CD4-positive, alpha-beta T cell treated with Interleukin-1 beta for 1 hour (primary cell): Measurements from ENCODE around the gene STAMBPL1.
"Not testable (repeated sequence)": the region's sequence is repeated elsewhere in the genome, so short reads cannot be mapped to it uniquely, and the experiment has no call there.

Source experiments
- DNase-seq, 2 donors: peaks; one replicate each; pipeline ENCODE4 v3.0.0-alpha.2; 2020 to 2022

Gene STAMBPL1

GRCh38 chr10:88923520-88923919 is 43.5 kb downstream of the STAMBPL1 start:
- DNase-seq = no peak

DNA sequence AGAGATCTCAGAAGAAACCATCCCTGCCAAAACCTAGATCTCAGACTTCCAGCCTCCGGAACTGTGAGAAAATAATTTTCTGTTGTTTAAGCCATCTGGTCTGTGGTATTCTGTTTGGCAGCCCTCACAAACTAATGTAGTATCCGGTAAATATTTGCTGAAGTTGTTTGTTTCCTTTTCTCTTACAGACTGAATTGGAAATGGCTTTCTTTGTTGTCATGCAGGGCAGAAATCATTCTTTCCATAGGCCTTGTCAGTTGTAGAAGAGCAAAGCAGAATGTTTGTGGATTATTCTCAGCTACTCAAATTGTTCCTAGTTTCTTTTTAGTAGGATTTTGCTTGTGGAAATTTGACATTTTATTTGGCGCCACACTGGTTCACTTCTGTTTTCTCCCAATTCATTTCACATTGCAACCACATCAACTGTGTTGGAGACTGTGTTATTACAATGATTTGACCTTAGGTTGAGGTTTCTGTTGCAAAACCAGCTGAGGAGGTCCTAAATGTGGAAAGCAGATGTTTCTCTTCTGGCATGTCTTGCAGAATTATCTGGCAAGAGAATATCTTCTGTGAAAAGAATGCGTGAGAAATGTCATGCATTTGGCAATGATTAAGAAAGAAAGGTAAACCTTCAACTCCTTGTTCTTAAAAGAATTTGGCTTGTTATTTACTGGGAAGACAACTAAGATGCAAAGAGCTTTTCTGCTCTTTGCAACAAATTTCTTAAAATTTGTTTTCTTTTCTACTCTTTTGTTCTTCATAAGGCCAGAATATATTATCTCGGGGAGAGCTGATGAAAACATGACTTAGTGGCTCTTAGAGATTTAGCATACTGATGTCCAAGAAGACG is 46.7 kb downstream of the STAMBPL1 start:
- no peak for DNase-seq

GRCh38 chr10:88927416-88927690 is 47.3 kb downstream of the STAMBPL1 start:
- DNase-seq = no peak

DNA sequence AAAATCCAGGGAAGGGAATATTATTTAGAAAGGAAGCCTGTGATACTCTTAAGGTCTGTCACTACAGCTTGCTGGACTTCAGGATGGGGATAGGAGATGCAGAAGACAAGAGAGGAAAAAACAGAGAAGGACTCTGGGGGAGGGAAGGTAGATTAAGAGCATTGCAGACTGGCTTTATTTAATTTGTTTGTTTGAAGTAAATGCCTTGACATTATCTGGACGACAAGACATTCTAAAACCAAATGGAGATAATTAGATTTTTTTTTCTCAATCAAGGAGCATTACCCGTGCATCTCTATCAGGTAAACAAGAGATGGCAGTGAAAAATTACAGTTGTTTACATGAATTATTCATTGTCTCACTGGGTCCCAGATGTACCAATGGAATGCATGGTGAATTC is 48.2 kb downstream of the STAMBPL1 start:
- DNase-seq = no peak

DNA sequence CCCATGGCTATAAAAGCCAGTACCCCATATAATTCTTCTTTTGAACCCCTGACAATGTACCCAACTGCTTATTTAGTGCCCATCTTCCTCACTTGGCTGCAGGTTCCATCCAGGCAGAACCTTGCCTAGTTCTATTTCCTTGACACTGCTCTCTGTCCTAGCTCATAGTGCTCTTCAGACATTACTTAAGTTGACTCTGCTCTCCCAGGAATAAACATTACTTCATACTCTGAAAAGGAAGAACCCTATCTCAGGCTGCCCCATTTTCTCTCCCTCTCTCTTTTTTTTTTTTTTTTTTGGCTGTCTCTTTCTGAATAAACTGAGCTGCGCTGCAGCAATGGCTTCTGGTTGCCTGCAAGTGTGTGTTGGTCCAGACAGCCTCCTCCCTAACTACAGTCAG is 51.5 kb downstream of the STAMBPL1 start:
- DNase-seq = no peak

DNA sequence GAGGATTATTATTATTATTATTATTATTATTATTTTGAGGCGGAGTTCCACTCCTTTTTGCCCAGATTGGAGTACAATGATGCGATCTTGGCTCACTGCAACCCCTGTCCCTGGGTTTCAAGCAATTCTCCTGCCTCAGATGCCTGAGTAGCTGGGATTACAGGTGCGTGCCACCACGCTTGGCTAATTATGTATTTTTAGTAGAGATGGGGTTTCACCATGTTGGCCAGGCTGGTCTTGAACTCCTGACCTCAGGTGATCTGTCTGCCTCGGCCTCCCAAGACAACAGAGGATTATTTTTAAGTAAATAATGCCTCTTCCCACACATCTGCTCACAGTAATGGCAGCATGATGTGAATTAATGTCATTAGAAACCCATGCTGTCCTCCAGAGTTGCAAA is 52.0 kb downstream of the STAMBPL1 start:
- DNase-seq = not testable (repeated sequence)

GRCh38 chr10:88932539-88933256 is 52.7 kb downstream of the STAMBPL1 start:
- DNase-seq = peak; percentile 35 to 59

- no peak for DNase-seq
Measured at GRCh38 chr10:88933564-88933963, 53.5 kb downstream of the STAMBPL1 start.

DNA sequence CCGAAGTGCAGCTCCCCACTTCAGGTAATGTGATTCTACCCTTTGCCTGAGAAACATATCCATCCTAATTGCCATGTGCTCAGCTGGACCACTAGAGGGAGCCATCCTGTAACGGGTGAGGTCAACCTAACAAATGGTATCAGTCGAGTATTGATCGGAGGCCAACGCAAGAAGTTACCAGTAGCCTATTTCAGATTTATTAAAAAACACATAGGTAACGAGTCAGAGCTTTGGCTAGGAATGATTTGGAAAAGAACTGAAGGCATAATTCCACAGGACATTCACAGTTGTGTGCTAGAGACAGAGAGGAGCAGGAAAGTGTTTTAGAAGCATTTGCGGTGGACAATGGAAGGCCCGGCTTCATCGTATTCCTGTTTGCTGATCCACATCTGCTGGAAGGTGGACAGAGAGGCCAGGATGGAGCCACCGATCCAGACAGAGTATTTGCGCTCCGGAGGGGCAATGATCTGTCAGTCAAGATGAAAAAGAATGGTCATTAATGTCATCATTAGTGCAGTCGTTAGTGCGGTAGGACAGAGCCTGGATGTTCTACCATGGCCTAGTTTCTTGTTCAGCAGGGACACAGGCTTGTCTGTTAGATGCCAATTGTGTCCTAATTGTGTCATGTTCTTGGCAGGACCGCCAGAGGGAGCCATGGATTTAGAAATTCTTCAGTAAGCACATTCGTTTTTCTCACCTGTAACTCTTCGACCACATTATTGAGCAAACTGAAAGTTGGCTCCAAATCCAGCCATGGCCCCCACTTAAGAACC is 55.0 kb downstream of the STAMBPL1 start:
- peak; percentile 76 to 82 for DNase-seq

DNA sequence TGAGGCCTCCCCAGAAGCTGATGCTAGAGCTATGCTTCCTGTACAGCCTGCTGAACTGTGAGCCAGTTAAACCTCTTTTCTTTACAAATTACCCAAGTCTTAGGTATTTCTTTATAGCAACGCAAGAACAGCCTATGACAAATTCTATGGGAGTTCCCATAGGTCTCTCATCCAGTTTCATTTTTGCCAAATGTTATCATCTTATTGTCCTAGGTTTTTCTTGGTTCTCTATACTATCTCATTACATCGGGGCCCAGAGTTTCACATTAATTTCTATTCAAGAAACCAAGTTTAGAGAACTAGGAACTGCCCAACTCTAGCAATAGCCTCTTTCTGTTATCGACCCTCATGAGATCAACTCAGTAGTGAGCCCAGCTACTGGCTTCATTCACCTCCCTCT is 56.6 kb downstream of the STAMBPL1 start:
- DNase-seq = no peak

GRCh38 chr10:88938039-88938438 is 58.0 kb downstream of the STAMBPL1 start:
- DNase-seq = no peak

GRCh38 chr10:88938938-88939337 is 58.9 kb downstream of the STAMBPL1 start:
- no peak for DNase-seq

GRCh38 chr10:88941026-88941425 is 61.0 kb downstream of the STAMBPL1 start:
- DNase-seq = no peak

DNA sequence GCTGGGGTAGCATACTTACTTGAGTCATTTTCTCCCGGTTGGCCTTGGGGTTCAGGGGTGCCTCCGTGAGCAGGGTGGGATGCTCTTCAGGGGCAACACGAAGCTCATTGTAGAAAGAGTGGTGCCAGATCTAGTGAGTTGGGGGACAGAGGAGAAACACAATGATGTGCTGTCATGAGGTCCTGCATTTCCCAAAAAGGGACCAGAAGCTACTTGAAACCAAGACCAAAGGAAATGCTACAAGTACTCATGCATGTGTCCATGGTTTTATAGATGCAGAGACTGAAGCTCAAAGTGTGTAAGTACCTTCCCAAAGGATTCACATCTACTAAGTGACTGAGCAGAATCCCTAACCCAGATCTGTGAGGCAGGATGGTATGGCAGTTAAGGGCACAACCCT is 63.7 kb downstream of the STAMBPL1 start:
- no peak for DNase-seq

DNA sequence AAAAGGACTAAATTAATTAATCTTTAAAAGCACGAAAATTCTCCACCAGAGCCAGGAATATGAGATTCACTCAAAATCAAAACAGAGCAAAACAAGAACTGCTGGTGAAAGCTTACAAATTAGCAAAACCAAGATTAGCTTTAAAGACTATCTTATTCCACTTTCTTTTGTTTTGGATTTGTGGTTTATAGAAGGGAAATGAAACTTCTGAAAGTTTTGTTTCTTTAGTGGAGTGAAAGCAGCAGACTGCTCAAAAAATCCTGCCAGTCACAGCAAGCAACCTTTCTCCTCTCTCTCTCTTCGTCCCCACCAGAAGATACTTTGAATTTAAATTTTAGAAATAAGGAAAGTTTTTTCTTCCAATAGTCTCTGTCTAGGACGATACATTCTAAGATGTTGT is 64.8 kb downstream of the STAMBPL1 start:
- DNase-seq = no peak

DNA sequence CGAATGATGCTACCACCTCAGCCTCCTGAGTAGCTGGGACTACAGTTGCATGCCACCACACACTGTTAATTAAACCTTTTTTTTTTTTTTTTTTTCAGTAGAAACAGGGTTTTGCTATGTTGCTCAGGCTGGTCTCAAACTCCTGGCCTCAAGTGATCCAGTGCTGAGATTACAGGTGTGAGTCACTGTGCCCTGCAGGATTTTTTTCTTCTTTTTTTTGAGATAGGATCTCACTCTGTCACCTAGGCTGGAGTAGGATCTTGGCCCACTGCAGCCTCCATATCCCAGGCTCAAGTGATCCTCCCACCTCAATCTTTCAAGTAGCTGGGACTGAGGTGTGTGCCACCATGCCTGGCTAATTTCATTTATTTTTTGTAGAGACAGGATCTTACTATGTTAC is 66.2 kb downstream of the STAMBPL1 start:
- DNase-seq = no peak

DNA sequence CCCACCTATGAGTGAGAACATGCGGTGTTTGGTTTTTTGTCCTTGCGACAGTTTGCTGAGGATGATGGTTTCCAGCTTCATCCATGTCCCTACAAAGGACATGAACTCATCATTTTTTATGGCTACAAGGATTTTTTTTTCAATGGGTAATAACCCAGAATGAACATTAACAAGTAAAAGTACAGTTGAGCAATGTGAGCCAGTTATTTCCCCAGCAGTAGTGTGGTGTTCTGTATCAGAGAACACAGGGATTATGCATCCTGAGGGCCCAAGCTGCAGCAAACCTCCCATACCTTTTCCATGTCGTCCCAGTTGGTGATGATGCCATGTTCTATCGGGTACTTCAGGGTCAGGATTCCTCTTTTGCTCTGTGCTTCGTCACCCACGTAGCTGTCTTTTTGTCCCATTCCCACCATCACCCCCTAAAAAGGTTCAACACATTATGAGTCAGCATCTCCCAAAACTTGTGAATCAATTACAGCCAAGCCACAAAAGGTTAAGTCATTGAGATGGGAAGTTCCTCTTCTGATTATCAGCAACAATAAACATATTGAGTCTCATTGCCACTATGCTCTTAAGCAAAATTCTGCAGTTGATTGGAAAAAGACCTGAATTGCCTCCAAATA is 67.0 kb downstream of the STAMBPL1 start:
- DNase-seq = no peak

- DNase-seq = no peak
Measured at GRCh38 chr10:88949051-88949450, 69.0 kb downstream of the STAMBPL1 start.

DNA sequence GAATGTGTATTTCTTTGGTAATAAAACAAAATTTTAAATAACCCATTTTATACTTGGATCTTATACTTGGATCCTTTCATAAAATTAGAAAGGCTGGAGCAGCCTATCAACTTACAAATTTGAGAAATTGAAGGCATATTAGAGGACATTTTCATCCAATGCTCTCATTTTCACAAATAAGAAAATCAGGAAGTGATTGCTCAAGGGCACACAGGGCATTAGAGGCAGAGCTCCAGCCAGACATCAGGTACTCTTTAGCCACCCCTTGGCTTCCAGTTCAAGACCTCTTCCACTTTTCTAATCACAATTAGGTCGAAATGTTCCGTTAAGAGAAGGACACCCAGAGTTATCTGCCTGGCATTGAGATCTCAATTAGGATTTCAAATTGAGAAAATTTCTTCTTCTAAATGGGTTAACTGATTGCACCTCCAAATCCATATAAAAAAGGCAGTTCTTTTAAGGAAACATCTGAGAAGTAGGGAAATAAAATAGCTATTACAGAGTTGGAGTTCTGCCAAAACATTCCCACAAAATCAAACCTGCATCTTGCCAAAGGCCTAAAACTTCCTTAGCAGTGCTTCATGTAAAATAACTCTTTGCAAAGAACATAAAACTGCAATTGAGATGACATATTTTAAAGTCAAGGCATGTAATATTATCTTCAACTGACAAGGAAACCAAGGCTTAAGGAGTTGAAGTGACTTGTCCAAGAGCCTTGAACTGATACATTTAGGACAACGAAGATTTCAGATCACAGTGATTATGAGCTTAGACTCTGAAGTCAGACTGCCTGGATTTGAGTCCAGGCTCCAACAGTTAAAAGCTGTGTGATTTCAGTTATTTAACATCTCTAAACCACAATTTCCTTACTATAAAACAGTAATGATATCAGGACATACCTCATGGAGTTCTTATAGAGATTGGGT is 70.1 kb downstream of the STAMBPL1 start:
- no peak for DNase-seq

DNA sequence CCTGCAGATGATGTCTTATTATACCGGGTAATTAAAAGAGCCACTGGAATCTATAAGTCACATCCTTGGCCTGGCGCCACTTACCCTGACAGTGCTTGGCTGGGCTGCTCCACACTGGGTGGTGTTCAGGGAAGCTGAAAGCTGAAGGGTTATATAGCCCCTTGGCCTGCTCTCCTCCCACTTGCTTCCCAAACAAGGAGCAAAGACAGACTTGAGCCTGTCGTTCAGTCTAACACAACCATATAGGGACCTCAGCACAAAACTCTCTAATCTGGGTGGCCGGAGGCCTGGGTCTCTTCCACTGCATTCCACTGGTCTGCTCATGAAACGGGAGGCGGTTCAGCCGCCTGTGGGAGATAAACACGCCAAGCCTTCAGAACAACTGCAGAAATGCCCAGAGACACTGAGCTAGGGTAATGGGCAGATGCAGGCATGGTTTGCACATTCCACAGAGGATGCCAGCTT is 72.6 kb downstream of the STAMBPL1 start, which contains the start of gene ACTA2:
Gene ACTA2 (minus strand): TSS at position 127 of the 465 bp plus-strand sequence. CDS start 3,843 bp downstream, outside the sequence.
- no peak for DNase-seq

DNA sequence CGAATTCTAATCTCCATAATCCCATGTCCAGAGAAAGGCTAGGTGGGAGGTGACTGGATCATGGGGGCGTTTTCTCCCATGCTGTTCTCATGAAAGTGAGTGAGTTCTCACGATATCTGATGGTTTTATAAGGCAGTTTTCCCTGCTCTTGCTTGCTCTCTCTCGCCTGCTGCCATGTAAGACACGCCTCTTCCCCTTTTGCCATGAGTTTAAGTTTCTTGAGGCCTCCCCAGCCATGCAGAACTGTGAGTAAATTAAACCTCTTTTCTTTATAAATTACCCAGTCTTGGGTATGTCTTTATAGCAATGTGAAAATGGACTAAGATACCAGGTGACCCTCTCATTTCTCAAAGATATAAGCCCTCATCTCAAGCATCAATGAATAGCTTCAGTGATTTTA is 73.6 kb downstream of the STAMBPL1 start:
- no peak for DNase-seq
